ENCODE data around the gene CPNE7. TPM values are rescaled to one million over a fixed set of nuclear protein-coding genes. Genes with fewer than 3 reads are reported as not detected.

CPNE7 gene
- total RNA-seq, 1 donor from 2014 or later, result 21.1 TPM

- Histone ChIP-seq H3K4me1 (no peaks in the 10 kb centered on the region), H3K9ac (no peak overlapping the region), H3K79me2 (ENCODE audit: low read depth) (no peaks in the 10 kb centered on the region), H2AFZ (replicated peaks) (no peak overlapping the region), H3K4me3 (no peak overlapping the region), H3K4me2 (no peak overlapping the region), H3K27me3 (peaks cover 24% of the 10 kb centered on the region), H3K27ac (no peak overlapping the region), H3K9me3 (ENCODE audit: low read depth) (no peaks in the 10 kb centered on the region), H3K36me3 (no peaks in the 10 kb centered on the region), H3F3A (ENCODE audit: low read depth) (peaks cover 3% of the 10 kb centered on the region), H4K20me1 (ENCODE audit: low read depth) (no peaks in the 10 kb centered on the region)
- H3K27me3 Mint-ChIP-seq (ENCODE audit: insufficient read depth, low read depth), result peaks cover 21% of the 10 kb centered on the region
- H3K4me3 Mint-ChIP-seq, result no peak overlapping the region
- no peaks in the 10 kb centered on the region for H3K9me3 Mint-ChIP-seq
- TF ChIP-seq EZH2 (IDR thresholded peaks at IDR 0.05), result no peak
- TF ChIP-seq CTCF (IDR thresholded peaks at IDR 0.05), result no peak
- no peak overlapping the region for H3K27ac Mint-ChIP-seq
- no peak for DNase-seq (ENCODE audit: low spot score)
- H3K36me3 Mint-ChIP-seq, result no peaks in the 10 kb centered on the region
- peaks cover 10% of the 10 kb centered on the region for H3K4me1 Mint-ChIP-seq
Measured at GRCh38 chr16:89637379-89637778, 61.8 kb downstream of the CPNE7 start.

DNA sequence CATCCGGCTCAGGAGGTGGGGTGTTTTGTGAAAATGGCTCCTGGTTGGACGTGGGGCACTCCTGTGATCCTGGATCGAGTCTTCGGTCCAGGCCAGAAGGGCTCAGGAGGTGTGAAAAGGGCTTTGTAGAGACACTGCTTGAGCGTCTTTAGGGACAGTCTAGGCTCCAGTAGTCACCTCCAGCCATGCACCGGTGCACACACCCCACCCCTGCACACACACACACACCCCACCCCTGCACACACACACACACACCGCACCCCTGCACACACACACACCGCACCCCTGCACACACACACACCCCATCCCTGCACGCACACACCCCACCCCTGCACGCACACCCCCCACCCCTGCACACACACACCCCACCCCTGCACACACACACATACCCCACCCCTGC is 62.9 kb downstream of the CPNE7 start:
- DNase-seq (ENCODE audit: low spot score), result no peak
- no peak overlapping the region for H3K4me3 ChIP-seq
- TF ChIP-seq EZH2 (IDR thresholded peaks at IDR 0.05), result no peak
- no peak for TF ChIP-seq CTCF (IDR thresholded peaks at IDR 0.05)
- no peak for TF ChIP-seq EZH2phosphoT487 (IDR thresholded peaks at IDR 0.05)
- Mint-ChIP-seq H3K9me3 (no peaks in the 10 kb centered on the region), H3K4me3 (no peak overlapping the region), H3K27me3 (ENCODE audit: insufficient read depth, low read depth) (peaks cover 16% of the 10 kb centered on the region), H3K4me1 (peaks cover 10% of the 10 kb centered on the region), H3K36me3 (no peaks in the 10 kb centered on the region), H3K27ac (no peak overlapping the region)
- H3K9ac ChIP-seq, result no peak overlapping the region
- no peaks in the 10 kb centered on the region for H3K9me3 ChIP-seq (ENCODE audit: low read depth)
- no peaks in the 10 kb centered on the region for H3K4me1 ChIP-seq
- H3K36me3 ChIP-seq, result no peaks in the 10 kb centered on the region
- peaks cover 3% of the 10 kb centered on the region for H3F3A ChIP-seq (ENCODE audit: low read depth)
- no peaks in the 10 kb centered on the region for H3K79me2 ChIP-seq (ENCODE audit: low read depth)
- H3K27me3 ChIP-seq, result peaks cover 18% of the 10 kb centered on the region
- peaks cover 4% of the 10 kb centered on the region for H4K20me1 ChIP-seq (ENCODE audit: low read depth)
- no peak overlapping the region for H3K27ac ChIP-seq
- H2AFZ ChIP-seq (replicated peaks), result no peak overlapping the region
- H3K4me2 ChIP-seq, result no peak overlapping the region

DNA sequence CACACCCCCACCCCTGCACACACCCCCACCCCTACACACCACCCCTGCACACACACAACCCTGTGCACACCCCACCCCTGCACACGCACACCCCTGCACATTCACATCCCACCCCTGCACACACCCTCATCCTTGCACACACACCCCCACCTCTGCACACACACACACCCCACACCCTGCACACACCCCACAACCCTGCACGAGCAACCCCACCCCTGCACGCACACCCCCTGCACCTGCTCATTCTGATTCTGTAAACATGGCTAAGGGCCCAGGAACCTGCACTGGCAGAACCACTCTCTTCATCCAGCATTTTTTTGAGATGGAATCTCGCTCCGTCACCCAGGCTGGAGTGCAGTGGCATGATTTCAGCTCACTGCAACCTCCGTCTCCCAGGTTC is 63.8 kb downstream of the CPNE7 start:
- Histone ChIP-seq H3F3A (ENCODE audit: low read depth) (peaks cover 3% of the 10 kb centered on the region), H3K4me1 (no peaks in the 10 kb centered on the region), H3K27me3 (peaks cover 9% of the 10 kb centered on the region), H3K4me2 (no peak overlapping the region), H4K20me1 (ENCODE audit: low read depth) (peaks cover 4% of the 10 kb centered on the region), H3K9ac (no peak overlapping the region), H3K27ac (no peak overlapping the region), H3K4me3 (no peak overlapping the region), H3K36me3 (no peaks in the 10 kb centered on the region), H3K9me3 (ENCODE audit: low read depth) (no peaks in the 10 kb centered on the region), H3K79me2 (ENCODE audit: low read depth) (no peaks in the 10 kb centered on the region), H2AFZ (replicated peaks) (no peak overlapping the region)
- no peak for DNase-seq (ENCODE audit: low spot score)
- H3K36me3 Mint-ChIP-seq, result no peaks in the 10 kb centered on the region
- TF ChIP-seq EZH2 (IDR thresholded peaks at IDR 0.05) (no peak), CTCF (IDR thresholded peaks at IDR 0.05) (no peak), EZH2phosphoT487 (IDR thresholded peaks at IDR 0.05) (no peak)
- no peak overlapping the region for H3K27ac Mint-ChIP-seq
- H3K4me3 Mint-ChIP-seq, result no peak overlapping the region
- H3K27me3 Mint-ChIP-seq (ENCODE audit: insufficient read depth, low read depth), result peaks cover 9% of the 10 kb centered on the region
- no peaks in the 10 kb centered on the region for H3K9me3 Mint-ChIP-seq
- H3K4me1 Mint-ChIP-seq, result peaks cover 10% of the 10 kb centered on the region
